Activated T-cell treated with anti-CD3 and anti-CD28 coated beads, Interleukin-2, amount 50 U/mL, for 72 hours (primary cell): ENCODE data around the gene ANKRD60. TPM values are rescaled to one million over a fixed set of nuclear protein-coding genes. Genes with fewer than 3 reads are reported as not detected.

Experiments used
- ATAC-seq, 2 donors: fragments of 150-1000 bp; cut with Tn5 transposase; replicated peaks in 1 of 2; 2 replicates each; pipeline ENCODE4 v1.10.0; 2021; ENCODE audit warnings: moderate library complexity in 2 of 2, mild to moderate bottlenecking in 1 of 2
- DNase-seq, 2 donors: peaks; one replicate each; pipeline ENCODE4 v3.0.0; 2021 to 2022; ENCODE audit warnings: mixed read lengths in 1 of 2
- H3K27ac Mint-ChIP-seq: one replicate; pipeline ENCODE4 v1.8.0; 2022; ENCODE audit warnings: mild to moderate bottlenecking, moderate library complexity, mixed read lengths
- H3K27me3 Mint-ChIP-seq: one replicate; pipeline ENCODE4 v1.8.0; 2022; ENCODE audit warnings: low read depth, mixed read lengths
- H3K36me3 Mint-ChIP-seq, 2 donors: one replicate each; pipeline ENCODE4 v1.8.0; 2022; ENCODE audit warnings: mixed read lengths in 2 of 2, mild to moderate bottlenecking in 1 of 2; ENCODE audit not compliant: insufficient read depth in 2 of 2
- H3K4me1 Mint-ChIP-seq: one replicate; pipeline ENCODE4 v1.8.0; 2022; ENCODE audit warnings: low read depth, mixed read lengths
- H3K4me3 Mint-ChIP-seq, 2 donors: one replicate each; pipeline ENCODE4 v1.8.0; 2022; ENCODE audit warnings: mild to moderate bottlenecking in 2 of 2, mixed read lengths in 2 of 2, moderate library complexity in 2 of 2
- H3K9me3 Mint-ChIP-seq, 2 donors: one replicate each; pipeline ENCODE4 v1.8.0; 2022; ENCODE audit warnings: mixed read lengths in 2 of 2
- total RNA-seq, 2 donors: library from RNA; stranded (reverse); gene quantifications; one replicate each; pipeline ENCODE4 v1.2.3, GENCODE V29; 2022

The ANKRD60 gene
- total RNA-seq, 2 donors from 2014 or later, result not detected

DNA sequence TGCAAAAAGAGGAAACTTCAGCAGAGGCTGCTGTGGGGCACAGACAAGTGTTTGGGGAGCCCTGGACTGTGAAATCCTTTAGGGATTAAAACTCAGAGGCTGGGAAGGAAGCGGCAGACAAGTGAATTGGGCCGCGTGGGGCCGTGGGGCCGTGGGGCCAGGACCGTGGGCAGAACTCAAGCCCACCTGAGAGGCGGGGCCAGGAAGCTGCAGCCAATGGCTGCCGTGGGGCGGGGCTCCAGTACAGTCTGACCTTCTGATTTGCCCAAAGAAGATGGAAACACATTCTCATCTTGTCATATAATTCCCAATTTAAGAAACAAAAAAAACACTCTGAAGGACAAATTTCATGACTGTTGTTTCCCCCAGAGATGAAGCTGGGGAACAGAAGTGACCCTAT lies 55.4 kb downstream of the ANKRD60 start:
- Mint-ChIP-seq H3K36me3 (no peaks in the 10 kb centered on the region), H3K27ac (no peak overlapping the region), H3K4me1 (no peaks in the 10 kb centered on the region), H3K27me3 (peaks cover 4% of the 10 kb centered on the region), H3K4me3 (no peak overlapping the region), H3K9me3 (no peaks in the 10 kb centered on the region)
- no peak for ATAC-seq
- DNase-seq, result no peak

DNA sequence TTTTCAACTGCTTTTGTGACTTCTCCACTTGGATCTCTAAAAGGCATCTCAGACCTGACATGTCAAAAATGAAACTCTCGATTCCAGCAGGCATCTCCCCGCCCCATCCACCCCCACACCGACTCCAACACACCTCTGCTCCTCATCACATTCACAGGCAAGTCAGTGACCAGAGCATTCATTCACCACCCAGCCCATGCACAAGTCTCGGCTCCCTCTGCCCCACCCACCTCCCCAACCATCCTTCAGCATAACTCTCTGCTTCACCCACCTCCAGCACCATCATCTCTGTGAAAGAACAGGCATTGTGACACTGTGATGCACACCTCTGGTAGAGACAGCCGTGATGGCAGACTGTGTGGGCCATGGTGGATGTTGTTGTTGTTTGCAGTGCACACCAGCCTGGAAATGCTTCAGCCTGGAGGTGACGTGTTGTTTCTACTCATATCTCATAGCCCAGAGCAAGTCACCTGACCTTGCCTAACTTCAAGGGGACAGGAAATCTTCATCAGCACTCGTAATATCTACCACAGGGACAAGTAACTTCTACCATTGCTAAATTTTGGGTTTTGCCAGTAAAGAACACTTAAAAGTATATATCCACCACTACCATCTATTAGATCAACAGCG lies 56.5 kb downstream of the ANKRD60 start:
- Mint-ChIP-seq H3K36me3 (no peaks in the 10 kb centered on the region), H3K4me1 (no peaks in the 10 kb centered on the region), H3K27ac (no peak overlapping the region), H3K9me3 (no peaks in the 10 kb centered on the region), H3K4me3 (no peak overlapping the region), H3K27me3 (peaks cover 4% of the 10 kb centered on the region)
- ATAC-seq (peak in 1 of 2 donors; percentile 64), DNase-seq (no peak)

GRCh38 chr20:58169450-58169849 lies 59.0 kb downstream of the ANKRD60 start:
- Mint-ChIP-seq H3K27me3 (peaks cover 5% of the 10 kb centered on the region), H3K4me1 (no peaks in the 10 kb centered on the region), H3K36me3 (no peaks in the 10 kb centered on the region), H3K27ac (no peak overlapping the region), H3K4me3 (no peak overlapping the region), H3K9me3 (no peaks in the 10 kb centered on the region)
- DNase-seq (no peak), ATAC-seq (no peak)

DNA sequence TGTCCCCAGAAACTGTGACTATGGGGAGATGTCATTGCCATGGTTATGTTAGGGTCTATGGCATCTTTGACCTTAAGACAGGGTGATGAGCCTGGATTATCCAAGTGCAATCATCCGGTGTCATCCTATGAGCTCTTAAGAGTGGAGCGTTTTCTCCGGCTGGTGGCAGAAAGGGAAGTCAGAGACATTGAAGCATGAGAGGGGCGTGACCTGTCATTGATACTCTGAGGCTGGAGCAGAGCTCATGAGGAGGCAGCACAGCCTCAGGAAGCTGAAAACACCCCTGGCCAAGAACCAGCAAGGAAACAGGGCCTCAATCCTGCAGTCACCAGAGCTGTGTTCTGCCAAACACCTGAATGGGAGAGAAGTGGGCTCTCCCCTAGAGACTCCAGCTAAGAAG lies 59.6 kb downstream of the ANKRD60 start:
- no peak overlapping the region for H3K4me3 Mint-ChIP-seq
- no peaks in the 10 kb centered on the region for H3K9me3 Mint-ChIP-seq
- no peak for DNase-seq
- no peaks in the 10 kb centered on the region for H3K4me1 Mint-ChIP-seq
- H3K27me3 Mint-ChIP-seq, result peaks cover 8% of the 10 kb centered on the region
- no peaks in the 10 kb centered on the region for H3K36me3 Mint-ChIP-seq
- H3K27ac Mint-ChIP-seq, result no peak overlapping the region
- no peak for ATAC-seq

GRCh38 chr20:58167759-58168158 lies 60.7 kb downstream of the ANKRD60 start:
- ATAC-seq (no peak), DNase-seq (no peak)
- Mint-ChIP-seq H3K27me3 (peaks cover 8% of the 10 kb centered on the region), H3K36me3 (no peaks in the 10 kb centered on the region), H3K4me3 (no peak overlapping the region), H3K9me3 (no peaks in the 10 kb centered on the region), H3K4me1 (no peaks in the 10 kb centered on the region), H3K27ac (no peak overlapping the region)

Other genes with a start within 250 kb of the ANKRD60 start
- gene RAB22A, start 81.1 kb upstream of the ANKRD60 start, total RNA-seq, result 10 to 100 TPM; 12.3 to 13.2 TPM
- 10 to 100 TPM; 45.8 to 55.3 TPM for gene VAPB, start 160.6 kb upstream of the ANKRD60 start, total RNA-seq